Measurements from ENCODE around the gene INTS6. TPM values are rescaled to one million over a fixed set of nuclear protein-coding genes. Genes with fewer than 3 reads are reported as not detected.

Gene INTS6
- total RNA-seq, 1 donor: 40.5 TPM

DNA sequence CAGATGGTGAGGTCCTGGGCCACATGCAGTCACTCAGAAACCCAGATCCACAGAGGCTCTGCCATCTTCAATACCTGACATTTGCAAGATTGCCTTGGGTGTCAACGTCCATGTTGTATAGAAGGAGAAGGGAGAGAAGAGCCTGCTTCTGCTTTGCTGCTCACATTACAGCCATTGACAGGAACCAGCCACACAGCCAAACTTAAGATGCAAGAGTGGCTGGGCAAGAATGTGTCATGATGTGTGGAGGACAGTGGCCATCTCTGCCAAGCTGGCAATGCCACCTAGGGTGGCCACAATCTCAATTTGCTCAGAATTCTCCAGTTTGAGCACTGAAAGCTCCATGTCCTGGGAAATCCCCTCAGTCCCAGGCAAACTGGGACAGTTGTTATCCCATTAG, 139.2 kb downstream of the INTS6 start:
- Histone ChIP-seq H3K9me3 (ENCODE audit: low read depth, low read length) (no peaks in the 10 kb centered on the region), H2AFZ (ENCODE audit: low read length) (no peak overlapping the region), H3K4me2 (ENCODE audit: insufficient read depth, low read length) (no peak overlapping the region), H4K20me1 (ENCODE audit: insufficient read depth, low read length) (no peaks in the 10 kb centered on the region), H3K27me3 (ENCODE audit: insufficient read depth, low read length) (peaks cover 10% of the 10 kb centered on the region), H3K27ac (ENCODE audit: low read depth, low read length) (no peak overlapping the region), H3K4me1 (ENCODE audit: insufficient read depth, low read length) (peaks cover 34% of the 10 kb centered on the region), H3K4me3 (ENCODE audit: insufficient read depth, low read length) (no peak overlapping the region), H3K79me2 (ENCODE audit: insufficient read depth, low read length) (no peaks in the 10 kb centered on the region), H3K36me3 (ENCODE audit: insufficient read depth, low read length) (no peaks in the 10 kb centered on the region)
- no peak for DNase-seq (ENCODE audit: insufficient read length, low spot score, missing footprints)
- TF ChIP-seq CTCF (IDR thresholded peaks at IDR 0.05; ENCODE audit: extremely low read depth, low read depth, low read length): no peak

DNA sequence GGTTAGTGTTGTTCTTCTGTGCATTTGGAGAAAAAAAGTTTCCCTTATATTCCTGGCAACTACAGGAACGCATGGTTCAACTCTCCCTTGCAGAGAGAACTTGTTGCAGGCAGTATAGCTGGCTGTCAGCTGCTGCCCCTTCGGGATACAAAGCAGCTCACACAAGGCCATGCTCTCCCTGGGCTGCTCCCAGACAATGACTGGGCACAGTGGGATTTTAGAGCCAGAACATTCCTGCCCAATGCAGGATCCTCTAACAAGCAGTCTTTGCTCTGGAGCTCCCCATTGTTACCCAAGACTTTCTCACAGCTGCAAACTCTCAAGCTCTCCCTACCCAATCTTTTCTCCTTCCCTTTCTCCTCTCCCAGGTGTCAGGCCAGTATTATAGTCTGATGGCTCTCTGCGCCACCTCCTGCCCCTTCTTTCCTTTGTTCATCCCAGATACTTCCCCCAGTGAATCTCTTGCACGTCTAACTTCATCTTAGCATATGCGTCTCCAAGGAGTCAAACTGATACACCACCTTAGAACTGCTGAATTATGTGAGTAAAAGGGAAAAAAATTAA, 140.8 kb downstream of the INTS6 start:
- no peaks in the 10 kb centered on the region for H4K20me1 ChIP-seq (ENCODE audit: insufficient read depth, low read length)
- H3K4me3 ChIP-seq (ENCODE audit: insufficient read depth, low read length): no peak overlapping the region
- H3K27ac ChIP-seq (ENCODE audit: low read depth, low read length): no peak overlapping the region
- H3K36me3 ChIP-seq (ENCODE audit: insufficient read depth, low read length): no peaks in the 10 kb centered on the region
- H3K9me3 ChIP-seq (ENCODE audit: low read depth, low read length): no peaks in the 10 kb centered on the region
- no peaks in the 10 kb centered on the region for H3K79me2 ChIP-seq (ENCODE audit: insufficient read depth, low read length)
- no peak for TF ChIP-seq CTCF (IDR thresholded peaks at IDR 0.05; ENCODE audit: extremely low read depth, low read depth, low read length)
- no peak overlapping the region for H2AFZ ChIP-seq (ENCODE audit: low read length)
- H3K4me1 ChIP-seq (ENCODE audit: insufficient read depth, low read length): peaks cover 22% of the 10 kb centered on the region
- DNase-seq (ENCODE audit: insufficient read length, low spot score, missing footprints): no peak
- peaks cover 10% of the 10 kb centered on the region for H3K27me3 ChIP-seq (ENCODE audit: insufficient read depth, low read length)
- no peak overlapping the region for H3K4me2 ChIP-seq (ENCODE audit: insufficient read depth, low read length)

Small RNA genes lying within 50 kb of the gene (small RNA-seq; reads per million reads assigned to genes)
- gene MIR5693: not detected
- gene RN7SL320P: not detected
- not detected for gene SNRPGP11

Other genes with a start within 250 kb of the INTS6 start
- 1.1 and 1.2 TPM in 2 replicates for gene FAM124A, start 230.6 kb downstream of the INTS6 start, total RNA-seq
- not detected in 2 replicates for gene SERPINE3, start 113.3 kb downstream of the INTS6 start, total RNA-seq
- 11.2 and 11.9 TPM in 2 replicates for gene WDFY2, start 131.4 kb upstream of the INTS6 start, total RNA-seq